ENCODE data around the gene OR5C1.
"Not testable (repeated sequence)": the region's sequence is repeated elsewhere in the genome, so short reads cannot be mapped to it uniquely, and the experiment has no call there.

Gene OR5C1

DNA sequence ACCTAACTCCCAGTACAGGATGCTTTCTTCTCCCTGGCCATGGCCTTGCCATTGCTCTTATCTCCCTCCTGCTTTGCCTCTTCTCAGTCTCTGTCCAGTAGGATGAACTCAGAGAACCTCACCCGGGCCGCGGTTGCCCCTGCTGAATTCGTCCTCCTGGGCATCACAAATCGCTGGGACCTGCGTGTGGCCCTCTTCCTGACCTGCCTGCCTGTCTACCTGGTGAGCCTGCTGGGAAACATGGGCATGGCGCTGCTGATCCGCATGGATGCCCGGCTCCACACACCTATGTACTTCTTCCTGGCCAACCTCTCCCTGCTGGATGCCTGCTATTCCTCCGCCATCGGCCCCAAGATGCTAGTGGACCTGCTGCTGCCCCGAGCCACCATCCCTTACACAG is at the start of gene OR5C1:
Gene OR5C1 (plus strand): TSS at position 103 of the 400 bp plus-strand sequence. CDS start 0 bp downstream, at position 103.
- FAIRE-seq: no peak

GRCh38 chr9:122742003-122742402 is 46.7 kb upstream of the OR5C1 start, which contains the start of gene OR1L6:
Gene OR1L6, plus strand, starts transcription at chr9:122742303. Its CDS starts 7,545 bp downstream, at chr9:122749848.
- no peak for FAIRE-seq

GRCh38 chr9:122754825-122755224 is 33.9 kb upstream of the OR5C1 start:
- no peak for FAIRE-seq

GRCh38 chr9:122767817-122768216 is 20.9 kb upstream of the OR5C1 start:
- no peak for FAIRE-seq

GRCh38 chr9:122777052-122777451 is 11.7 kb upstream of the OR5C1 start:
- no peak for FAIRE-seq

DNA sequence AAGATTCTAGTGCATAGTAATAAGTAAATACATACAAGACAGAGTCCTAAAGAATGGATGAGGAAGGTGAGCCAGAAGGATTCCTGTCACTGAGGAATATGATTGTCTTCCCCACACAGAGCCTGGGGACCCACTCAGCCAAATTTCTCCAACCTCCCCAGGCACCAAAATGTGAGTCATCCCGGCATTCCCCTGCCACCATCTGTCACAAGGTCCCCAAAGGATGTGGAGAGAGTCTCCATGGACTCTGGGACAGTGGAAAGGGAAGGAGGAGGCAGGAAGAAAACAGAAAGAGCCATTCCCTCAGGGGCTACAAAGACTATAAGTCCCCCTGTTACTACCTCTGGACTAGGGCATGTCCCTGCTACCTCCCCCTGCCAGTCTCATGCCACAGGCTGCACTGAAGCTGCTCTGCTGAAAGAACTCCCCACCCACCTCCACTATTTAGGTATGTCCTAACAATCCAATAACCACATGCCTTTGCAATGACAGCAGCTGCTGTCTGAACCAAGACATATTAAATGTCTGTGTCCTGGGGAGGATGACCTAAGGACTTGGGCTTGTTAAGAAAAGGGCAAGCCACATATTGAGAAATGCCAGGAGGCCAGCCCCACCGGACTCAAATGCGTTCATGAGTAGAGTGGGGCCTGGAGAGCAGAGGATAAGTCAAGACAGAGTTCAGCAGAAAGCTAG is 10.7 kb upstream of the OR5C1 start:
- no peak for FAIRE-seq

GRCh38 chr9:122779181-122779580 is 9.6 kb upstream of the OR5C1 start:
- FAIRE-seq: no peak

- FAIRE-seq: no peak
Observed at GRCh38 chr9:122780026-122780425, 8.7 kb upstream of the OR5C1 start.

- no peak for FAIRE-seq
Observed at GRCh38 chr9:122781671-122782070, 7.1 kb upstream of the OR5C1 start.

- no peak for FAIRE-seq
Observed at GRCh38 chr9:122785269-122785668, 3.5 kb upstream of the OR5C1 start.

DNA sequence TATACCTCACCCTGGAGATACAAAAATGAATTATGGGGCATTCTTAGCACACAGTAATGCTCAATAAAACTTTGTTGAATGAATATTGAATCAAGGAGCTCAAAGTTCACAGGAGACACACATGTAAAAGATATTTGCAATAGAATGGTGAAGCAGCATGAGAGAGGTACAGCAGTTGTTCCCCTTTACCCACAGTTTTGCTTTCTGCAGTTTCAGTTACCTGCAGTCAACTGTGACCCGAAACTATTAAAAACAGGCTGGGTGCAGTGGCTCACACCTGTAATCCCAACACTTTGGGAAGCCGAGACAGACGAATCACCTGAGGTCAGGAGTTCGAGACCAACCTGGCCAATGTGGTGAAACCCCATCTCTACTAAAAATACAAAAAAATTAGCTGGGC is 2.4 kb upstream of the OR5C1 start:
- FAIRE-seq: no peak

- no peak for FAIRE-seq
Observed at GRCh38 chr9:122789256-122790046, 718 bp downstream of the OR5C1 start.

GRCh38 chr9:122791872-122792669 is 3.3 kb downstream of the OR5C1 start:
- no peak for FAIRE-seq

DNA sequence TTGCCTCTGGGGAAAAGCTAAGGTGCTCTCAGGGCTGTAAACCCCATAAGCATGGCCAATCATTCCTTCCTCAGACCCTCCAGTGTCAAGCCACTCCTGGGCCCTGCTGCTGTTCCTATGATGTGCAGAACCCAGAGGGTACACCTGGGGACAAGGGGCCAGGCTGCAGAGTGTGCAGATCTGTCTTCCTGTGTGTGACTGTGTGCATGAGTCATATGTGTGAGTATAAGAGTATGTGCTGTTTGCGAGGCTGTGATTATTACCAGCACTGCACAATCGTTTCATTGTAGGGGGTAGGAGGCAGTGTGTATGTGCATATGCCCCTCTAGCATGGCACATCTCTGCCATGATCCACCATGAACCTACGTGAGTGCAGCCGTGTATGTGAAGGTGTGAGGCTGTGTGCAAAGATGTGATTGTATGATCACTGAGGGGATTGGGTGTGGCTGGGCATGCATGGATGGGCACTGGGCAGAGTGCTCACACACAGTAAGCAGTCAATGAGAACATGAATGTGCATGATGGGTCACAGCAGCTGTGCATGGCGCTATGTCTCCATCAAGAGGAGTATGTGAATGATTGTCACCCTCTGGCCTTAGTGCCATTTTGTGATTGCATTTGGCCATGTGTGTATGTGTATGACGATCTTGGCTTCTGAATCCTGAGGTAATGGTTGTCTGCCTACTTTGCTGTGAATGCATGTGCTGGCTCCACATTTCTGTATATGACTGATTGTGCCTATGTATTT is 8.8 kb downstream of the OR5C1 start:
- no peak for FAIRE-seq

GRCh38 chr9:122800066-122801060 is 11.6 kb downstream of the OR5C1 start, which contains the start of gene OR1K1:
Gene OR1K1, plus strand, starts transcription at chr9:122800123. Its CDS starts 0 bp downstream, at chr9:122800123.
- FAIRE-seq: no peak

GRCh38 chr9:122806661-122807060 is 17.9 kb downstream of the OR5C1 start:
- FAIRE-seq: no peak

DNA sequence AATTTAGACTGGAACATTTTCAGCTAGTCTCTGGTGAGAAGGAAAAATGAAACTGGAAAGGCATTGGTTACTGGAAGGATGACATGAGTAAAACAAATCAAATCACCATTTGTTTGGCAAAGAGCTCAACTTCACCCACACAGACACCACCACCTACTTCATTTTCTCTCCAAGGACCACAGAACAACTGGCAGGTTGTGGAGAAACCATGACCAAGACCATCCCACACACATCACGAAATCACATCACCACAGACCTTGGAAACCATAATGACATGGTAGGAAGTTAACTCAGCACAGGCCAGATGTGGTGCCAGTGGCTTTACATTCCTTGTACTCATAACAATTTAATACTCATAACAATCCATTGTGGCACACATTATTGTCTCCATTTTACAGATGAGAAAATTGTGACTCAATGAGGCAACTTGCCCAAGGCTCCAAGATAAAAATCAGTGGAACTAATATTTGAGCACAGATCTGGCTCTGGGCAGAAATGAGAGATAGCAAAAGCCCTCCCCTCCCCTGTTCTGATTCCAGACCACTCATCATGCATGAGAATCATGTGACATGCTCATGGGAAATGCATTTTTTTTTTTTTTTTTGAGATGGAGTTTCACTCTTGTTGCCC is 18.7 kb downstream of the OR5C1 start:
- no peak for FAIRE-seq

GRCh38 chr9:122808141-122808540 is 19.4 kb downstream of the OR5C1 start:
- FAIRE-seq: no peak

GRCh38 chr9:122809261-122809660 is 20.5 kb downstream of the OR5C1 start:
- not testable (repeated sequence) for FAIRE-seq

GRCh38 chr9:122810306-122810946 is 21.7 kb downstream of the OR5C1 start:
- peak; percentile 98 for FAIRE-seq

Data from G401.6 (cell line).